BLaER1 (cell line): Measurements from ENCODE around the gene TMEM94.

Experiments
- H3K27ac ChIP-seq: shearing (Covaris generic); formaldehyde crosslinking; 2 replicates; pipeline ENCODE4 v1.8.1; 2022
- H3K27me3 ChIP-seq: shearing (Covaris generic); formaldehyde crosslinking; 2 replicates; pipeline ENCODE4 v1.8.1; 2022
- H3K36me3 ChIP-seq: shearing (Covaris generic); formaldehyde crosslinking; 2 replicates; pipeline ENCODE4 v1.8.1; 2022
- H3K4me1 ChIP-seq: shearing (Covaris generic); formaldehyde crosslinking; 2 replicates; pipeline ENCODE4 v1.8.1; 2022
- H3K4me2 ChIP-seq: shearing (Covaris generic); formaldehyde crosslinking; 2 replicates; pipeline ENCODE4 v1.8.1; 2022
- H3K4me3 ChIP-seq: shearing (Covaris generic); formaldehyde crosslinking; 2 replicates; pipeline ENCODE4 v1.8.1; 2022
- H3K9ac ChIP-seq: shearing (Covaris generic); formaldehyde crosslinking; 2 replicates; pipeline ENCODE4 v1.8.1; 2022
- H3K9me3 ChIP-seq: shearing (Covaris generic); formaldehyde crosslinking; 2 replicates; pipeline ENCODE4 v1.8.1; 2022
- H4K20me1 ChIP-seq: shearing (Covaris generic); formaldehyde crosslinking; 2 replicates; pipeline ENCODE4 v1.8.1; 2022
- Cebpa-rat ChIP-seq: shearing (Covaris generic); IDR thresholded peaks from 2 replicates; pipeline ENCODE4 v1.8.1; 2022

The TMEM94 gene

GRCh38 chr17:75500419-75501216 is 44.2 kb downstream of the TMEM94 start:
- H3K4me2 ChIP-seq = peak overlapping the region; percentile 92
- H3K27me3 ChIP-seq = no peaks in the 10 kb centered on the region
- peak overlapping the region; percentile 82 for H3K9ac ChIP-seq
- peaks cover 97% of the 10 kb centered on the region for H3K4me1 ChIP-seq
- 0 out of 2 replicates have a peak, but pooled peaks cover 8% of the 10 kb centered on the region for H4K20me1 ChIP-seq
- H3K9me3 ChIP-seq = no peaks in the 10 kb centered on the region
- H3K36me3 ChIP-seq = peaks cover 79% of the 10 kb centered on the region
- peak overlapping the region; percentile 96 for H3K27ac ChIP-seq
- H3K4me3 ChIP-seq = peak overlapping the region; percentile 61; the same call in 1 of the 2 replicates
- no peak for TF ChIP-seq Cebpa-rat

GRCh38 chr17:75501378-75502071 is 45.1 kb downstream of the TMEM94 start:
- no peaks in the 10 kb centered on the region for H3K27me3 ChIP-seq
- no peak overlapping the region for H3K4me3 ChIP-seq
- H3K27ac ChIP-seq = peak overlapping the region; percentile 96
- H3K4me2 ChIP-seq = peak overlapping the region; percentile 92
- peaks cover 97% of the 10 kb centered on the region for H3K4me1 ChIP-seq
- no peak for TF ChIP-seq Cebpa-rat
- no peaks in the 10 kb centered on the region for H3K9me3 ChIP-seq
- H3K36me3 ChIP-seq = peaks cover 79% of the 10 kb centered on the region
- 0 out of 2 replicates have a peak, but pooled peaks cover 8% of the 10 kb centered on the region for H4K20me1 ChIP-seq
- peak overlapping the region; percentile 82 for H3K9ac ChIP-seq

- peak overlapping the region; percentile 96 for H3K27ac ChIP-seq
- H4K20me1 ChIP-seq = peaks cover 13% of the 10 kb centered on the region
- H3K9ac ChIP-seq = peak overlapping the region; percentile 82
- H3K27me3 ChIP-seq = no peaks in the 10 kb centered on the region
- peaks cover 97% of the 10 kb centered on the region for H3K4me1 ChIP-seq
- peaks cover 79% of the 10 kb centered on the region for H3K36me3 ChIP-seq
- no peak for TF ChIP-seq Cebpa-rat
- no peak overlapping the region for H3K4me3 ChIP-seq
- no peaks in the 10 kb centered on the region for H3K9me3 ChIP-seq
- peak overlapping the region; percentile 92 for H3K4me2 ChIP-seq
Observed at GRCh38 chr17:75502072-75502720, 45.8 kb downstream of the TMEM94 start.

GRCh38 chr17:75502721-75503329 is 46.4 kb downstream of the TMEM94 start:
- Histone ChIP-seq H3K36me3 (peaks cover 86% of the 10 kb centered on the region), H3K4me1 (peaks cover 97% of the 10 kb centered on the region)

GRCh38 chr17:75503337-75503950 is 47.0 kb downstream of the TMEM94 start:
- H3K4me2 ChIP-seq = peak overlapping the region; percentile 73
- no peak overlapping the region for H3K4me3 ChIP-seq
- no peak for TF ChIP-seq Cebpa-rat
- H3K36me3 ChIP-seq = peaks cover 89% of the 10 kb centered on the region
- peaks cover 25% of the 10 kb centered on the region for H4K20me1 ChIP-seq
- no peaks in the 10 kb centered on the region for H3K9me3 ChIP-seq
- peak overlapping the region; percentile 48 for H3K9ac ChIP-seq
- peaks cover 97% of the 10 kb centered on the region for H3K4me1 ChIP-seq
- H3K27me3 ChIP-seq = no peaks in the 10 kb centered on the region
- peak overlapping the region; percentile 96 for H3K27ac ChIP-seq

More at GRCh38 chr17:75502721-75503329, 46.4 kb downstream of the TMEM94 start:
- TF ChIP-seq Cebpa-rat = no peak
- H4K20me1 ChIP-seq = peaks cover 19% of the 10 kb centered on the region
- H3K27ac ChIP-seq = peak overlapping the region; percentile 96
- H3K4me3 ChIP-seq = no peak overlapping the region
- peak overlapping the region; percentile 48 for H3K9ac ChIP-seq
- peak overlapping the region; percentile 73 for H3K4me2 ChIP-seq
- no peaks in the 10 kb centered on the region for H3K27me3 ChIP-seq
- H3K9me3 ChIP-seq = no peaks in the 10 kb centered on the region

GRCh38 chr17:75503976-75504346 is 47.5 kb downstream of the TMEM94 start:
- H3K4me3 ChIP-seq = no peak overlapping the region
- peaks cover 30% of the 10 kb centered on the region for H4K20me1 ChIP-seq
- H3K27me3 ChIP-seq = no peaks in the 10 kb centered on the region
- H3K4me1 ChIP-seq = peaks cover 97% of the 10 kb centered on the region
- H3K9ac ChIP-seq = no peak overlapping the region
- no peaks in the 10 kb centered on the region for H3K9me3 ChIP-seq
- peaks cover 94% of the 10 kb centered on the region for H3K36me3 ChIP-seq
- TF ChIP-seq Cebpa-rat = no peak
- peak overlapping the region; percentile 44; the same call in 1 of the 2 replicates for H3K27ac ChIP-seq
- peak overlapping the region; percentile 73 for H3K4me2 ChIP-seq

GRCh38 chr17:75504347-75505151 is 48.1 kb downstream of the TMEM94 start:
- TF ChIP-seq Cebpa-rat = no peak

GRCh38 chr17:75505152-75505409 is 48.6 kb downstream of the TMEM94 start:
- Histone ChIP-seq H3K4me2 (peak overlapping the region; percentile 73), H3K4me3 (no peak overlapping the region), H3K27ac (0 out of 2 replicates have a peak overlapping the region, but pooled peaks have one; percentile 44), H4K20me1 (peaks cover 41% of the 10 kb centered on the region), H3K4me1 (peaks cover 97% of the 10 kb centered on the region), H3K36me3 (peaks cover 97% of the 10 kb centered on the region), H3K27me3 (no peaks in the 10 kb centered on the region), H3K9me3 (no peaks in the 10 kb centered on the region), H3K9ac (no peak overlapping the region; the same call in 1 of the 2 replicates)
- TF ChIP-seq Cebpa-rat = no peak

More at GRCh38 chr17:75504347-75505151, 48.1 kb downstream of the TMEM94 start:
- H3K27me3 ChIP-seq = no peaks in the 10 kb centered on the region
- H3K9ac ChIP-seq = peak overlapping the region; percentile 24; the same call in 1 of the 2 replicates
- H3K4me2 ChIP-seq = peak overlapping the region; percentile 73
- no peaks in the 10 kb centered on the region for H3K9me3 ChIP-seq
- peaks cover 97% of the 10 kb centered on the region for H3K4me1 ChIP-seq
- H3K36me3 ChIP-seq = peaks cover 97% of the 10 kb centered on the region
- H3K27ac ChIP-seq = peak overlapping the region; percentile 44; the same call in 1 of the 2 replicates
- peaks cover 36% of the 10 kb centered on the region for H4K20me1 ChIP-seq
- H3K4me3 ChIP-seq = no peak overlapping the region
